H1 (cell line): ENCODE measurements around the gene NEK2. TPM values are rescaled to one million over a fixed set of nuclear protein-coding genes. Genes with fewer than 3 reads are reported as not detected.

Experiments used
- CTCF ChIA-PET: fragments of 300-600 bp; sonication (Branson Sonifier 250); formaldehyde crosslinking; loops from one replicate; lab custom pipeline; 2021; ENCODE audit not compliant: partially characterized antibody; lab: Charles Lee
- POLR2A ChIA-PET: fragments of 300-600 bp; sonication (Branson Sonifier 250); formaldehyde crosslinking; loops from one replicate; lab custom pipeline; 2021; ENCODE audit warnings: inconsistent platforms; ENCODE audit not compliant: partially characterized antibody; lab: Charles Lee
- DNase-seq, 2 experiments: peaks; one replicate each; pipeline versions ENCODE4 v3.0.0 to v3.0.0-alpha.2; 2010 to 2022; ENCODE audit warnings: low spot score in 2 of 2, low read depth in 1 of 2, mixed read lengths in 1 of 2
- FAIRE-seq: peaks from 2 replicates; lab custom pipeline; 2011; peaks lifted over from hg19 to GRCh38; lab: Jason Lieb, UNC
- H2AFZ ChIP-seq: 2 replicates; pipeline ENCODE4 v1.8.1; 2012; ENCODE audit warnings: low read length, inconsistent platforms
- H2AK5ac ChIP-seq: 2 replicates; pipeline ENCODE4 v1.6.1; 2013; ENCODE audit warnings: low read depth, low read length
- H2BK120ac ChIP-seq: replicated peaks from 2 replicates; pipeline ENCODE3; 2013; ENCODE audit warnings: low read depth, low read length, inconsistent platforms
- H2BK12ac ChIP-seq: 2 replicates; pipeline ENCODE4 v1.6.1; 2013; ENCODE audit warnings: low read depth, low read length
- H2BK15ac ChIP-seq: 2 replicates; pipeline ENCODE4 v1.6.1; 2013; ENCODE audit warnings: low read length
- H2BK20ac ChIP-seq: 2 replicates; pipeline ENCODE4 v1.6.1; 2013; ENCODE audit warnings: low read length
- H2BK5ac ChIP-seq: 2 replicates; pipeline ENCODE4 v1.6.1; 2013; ENCODE audit warnings: low read depth, low read length
- H3K14ac ChIP-seq: 2 replicates; pipeline ENCODE4 v1.6.1; 2013; ENCODE audit warnings: inconsistent platforms; ENCODE audit not compliant: insufficient read length
- H3K18ac ChIP-seq: 2 replicates; pipeline ENCODE4 v1.6.1; 2013; ENCODE audit warnings: low read length; ENCODE audit errors: extremely low read depth
- H3K23ac ChIP-seq: 2 replicates; pipeline ENCODE4 v1.6.1; 2013; ENCODE audit warnings: inconsistent platforms; ENCODE audit not compliant: insufficient read length
- H3K23me2 ChIP-seq: 2 replicates; pipeline ENCODE4 v1.6.1; 2013; ENCODE audit warnings: low read depth, low read length
- H3K27ac ChIP-seq: 2 replicates; pipeline ENCODE4 v1.6.1; 2011; ENCODE audit warnings: low read depth, low read length, inconsistent platforms
- H3K27me3 ChIP-seq, 4 experiments: replicated peaks in 1 of 4; 1 replicate in 1 of 4; 2 replicates in 3 of 4; pipeline versions ENCODE4 v1.6.1 to v1.8.1; 2011 to 2013; ENCODE audit warnings: low read length in 3 of 4, mild to moderate bottlenecking in 3 of 4, inconsistent platforms in 2 of 4, mixed read lengths in 2 of 4, moderate library complexity in 1 of 4; ENCODE audit not compliant: control insufficient read depth in 3 of 4, insufficient read depth in 3 of 4; ENCODE audit errors: extremely low read depth in 1 of 4
- H3K36me3 ChIP-seq, 4 experiments: 2 replicates each; pipeline versions ENCODE4 v1.6.1 to v1.8.1; 2011 to 2013; ENCODE audit warnings: mild to moderate bottlenecking in 4 of 4, low read length in 3 of 4, moderate library complexity in 2 of 4, control low read depth in 1 of 4, inconsistent platforms in 1 of 4; ENCODE audit not compliant: insufficient read depth in 4 of 4, control insufficient read depth in 2 of 4
- H3K4ac ChIP-seq: replicated peaks from 2 replicates; pipeline ENCODE3; 2013; ENCODE audit warnings: low read length, low read depth, mixed read lengths, inconsistent platforms; ENCODE audit not compliant: insufficient read length
- H3K4me1 ChIP-seq, 4 experiments: replicated peaks in 1 of 4; 1 replicate in 1 of 4; 2 replicates in 3 of 4; pipeline versions ENCODE4 v1.6.1 to v1.8.1; 2011 to 2013; ENCODE audit warnings: low read length in 3 of 4, inconsistent platforms in 2 of 4, mixed read lengths in 1 of 4; ENCODE audit not compliant: insufficient read depth in 4 of 4, control insufficient read depth in 3 of 4
- H3K4me2 ChIP-seq, 2 experiments: 2 replicates each; pipeline versions ENCODE4 v1.6.1 to v1.8.1; 2011 to 2013; ENCODE audit warnings: low read depth in 2 of 2, low read length in 2 of 2, control low read depth in 1 of 2, inconsistent platforms in 1 of 2, mild to moderate bottlenecking in 1 of 2; ENCODE audit not compliant: insufficient read depth in 1 of 2
- H3K4me3 ChIP-seq, 4 experiments: fragments of 200-600, 300-600 bp in 1 of 4; sonication (generic), shearing (Covaris generic), sonication (Bioruptor Twin) in 1 of 4; 2 replicates each; pipeline versions ENCODE4 v1.5.1 to v1.8.1; 2011 to 2016; ENCODE audit warnings: low read length in 4 of 4, low read depth in 3 of 4, control low read depth in 2 of 4, inconsistent platforms in 2 of 4, mild to moderate bottlenecking in 2 of 4, mixed read lengths in 1 of 4, moderate library complexity in 1 of 4; ENCODE audit not compliant: insufficient read depth in 2 of 4; ENCODE audit errors: extremely low read depth in 1 of 4
- H3K56ac ChIP-seq: replicated peaks from 2 replicates; pipeline ENCODE3; 2013; ENCODE audit warnings: low read depth, mild to moderate bottlenecking, mixed read lengths, low read length, inconsistent platforms; ENCODE audit not compliant: insufficient read length
- H3K79me1 ChIP-seq: 2 replicates; pipeline ENCODE4 v1.6.1; 2013; ENCODE audit warnings: low read depth, low read length, control low read depth
- H3K79me2 ChIP-seq, 2 experiments: 2 replicates each; pipeline versions ENCODE4 v1.6.1 to v1.8.1; 2012 to 2013; ENCODE audit warnings: low read length in 2 of 2, mild to moderate bottlenecking in 2 of 2, inconsistent platforms in 1 of 2; ENCODE audit not compliant: insufficient read depth in 2 of 2, control insufficient read depth in 1 of 2
- H3K9ac ChIP-seq, 4 experiments: replicated peaks in 1 of 4; 1 replicate in 1 of 4; 2 replicates in 3 of 4; pipeline versions ENCODE4 v1.6.1 to v1.8.1; 2011 to 2013; ENCODE audit warnings: low read depth in 3 of 4, low read length in 3 of 4, control low read depth in 2 of 4, mild to moderate bottlenecking in 2 of 4, moderate library complexity in 2 of 4, inconsistent platforms in 1 of 4; ENCODE audit errors: extremely low read depth in 1 of 4
- H3K9me3 ChIP-seq, 2 experiments: 2 replicates each; pipeline versions ENCODE4 v1.6.1 to v1.8.1; 2012 to 2013; ENCODE audit warnings: mild to moderate bottlenecking in 2 of 2, moderate library complexity in 2 of 2, control low read depth in 1 of 2, inconsistent platforms in 1 of 2, low read depth in 1 of 2, low read length in 1 of 2, mixed read lengths in 1 of 2; ENCODE audit not compliant: insufficient read depth in 2 of 2
- H4K20me1 ChIP-seq, 2 experiments: replicated peaks in 1 of 2; 2 replicates each; pipeline versions ENCODE3 to v1.8.1; 2011 to 2013; ENCODE audit warnings: inconsistent platforms in 2 of 2, low read length in 2 of 2, mild to moderate bottlenecking in 1 of 2; ENCODE audit not compliant: insufficient read depth in 2 of 2, control insufficient read depth in 1 of 2
- H4K5ac ChIP-seq: 2 replicates; pipeline ENCODE4 v1.6.1; 2013; ENCODE audit warnings: low read length, low read depth, mixed read lengths, inconsistent platforms; ENCODE audit not compliant: insufficient read length
- H4K8ac ChIP-seq: 2 replicates; pipeline ENCODE4 v1.8.0; 2013; ENCODE audit warnings: mild to moderate bottlenecking, moderate library complexity, low read length, inconsistent platforms; ENCODE audit not compliant: insufficient read depth; ENCODE audit errors: extremely low read depth
- H4K91ac ChIP-seq: replicated peaks from 2 replicates; pipeline ENCODE3; 2013; ENCODE audit warnings: low read length, mixed read lengths, inconsistent platforms; ENCODE audit not compliant: insufficient read length
- BCL11A ChIP-seq, 2 experiments: IDR thresholded peaks; one replicate each; pipeline ENCODE4 v1.6.1; 2011; ENCODE audit warnings: low read depth in 2 of 2, low read length in 2 of 2, mild to moderate bottlenecking in 2 of 2
- CBX8 ChIP-seq: fragments of 300-800, 300-1000 bp; sonication (generic); IDR thresholded peaks from 2 replicates; pipeline ENCODE4 v1.7.1; 2016; ENCODE audit warnings: low read depth, low read length, borderline replicate concordance
- EZH2 ChIP-seq: fragments of 200-600 bp; sonication (generic); IDR thresholded peaks from 2 replicates; pipeline ENCODE4 v1.7.1; 2012; ENCODE audit warnings: low read depth, mild to moderate bottlenecking, moderate library complexity, low read length, inconsistent platforms; ENCODE audit not compliant: severe bottlenecking
- GTF2F1 ChIP-seq: IDR thresholded peaks from 2 replicates; pipeline ENCODE4 v1.6.1; 2012; ENCODE audit warnings: low read depth, low read length, improper control_type of control experiment, borderline replicate concordance
- HDAC2 ChIP-seq, 2 experiments: fragments of 300-600 bp in 1 of 2; sonication (generic) in 1 of 2; IDR thresholded peaks; 2 replicates each; pipeline ENCODE4 v1.6.1; 2011 to 2012; ENCODE audit warnings: low read depth in 2 of 2, low read length in 2 of 2, mild to moderate bottlenecking in 2 of 2, moderate library complexity in 2 of 2, borderline replicate concordance in 1 of 2, inconsistent platforms in 1 of 2
- JUN ChIP-seq: IDR thresholded peaks from 2 replicates; pipeline ENCODE4 v1.6.1; 2011; ENCODE audit warnings: low read depth, mild to moderate bottlenecking, improper control_type of control experiment, low read length
- JUND ChIP-seq: IDR thresholded peaks from 2 replicates; pipeline ENCODE4 v1.6.1; 2011; ENCODE audit warnings: mild to moderate bottlenecking, improper control_type of control experiment, low read length
- RBBP5 ChIP-seq: IDR thresholded peaks from 2 replicates; pipeline ENCODE4 v1.7.1; 2012; ENCODE audit warnings: low read depth, mild to moderate bottlenecking, inconsistent platforms, low read length, moderate library complexity, borderline replicate concordance
- RXRA ChIP-seq: IDR thresholded peaks from 2 replicates; pipeline ENCODE4 v1.6.1; 2011; ENCODE audit warnings: low read depth, mild to moderate bottlenecking, low read length, moderate library complexity; ENCODE audit not compliant: insufficient read depth
- SIN3A ChIP-seq, 2 experiments: IDR thresholded peaks in 1 of 2; conservative IDR thresholded peaks in 1 of 2; 2 replicates each; pipeline ENCODE4 v1.6.1; 2011 to 2012; ENCODE audit warnings: low read length in 2 of 2, improper control_type of control experiment in 1 of 2, low read depth in 1 of 2, mild to moderate bottlenecking in 1 of 2
- SIRT6 ChIP-seq: IDR thresholded peaks from one replicate; pipeline ENCODE4 v1.7.1; 2012; ENCODE audit warnings: low read length, inconsistent platforms
- TAF7 ChIP-seq: optimal IDR thresholded peaks from 2 replicates; pipeline ENCODE3; 2011; ENCODE audit warnings: low read depth, mild to moderate bottlenecking, inconsistent platforms, low read length, moderate library complexity, borderline replicate concordance
- YY1 ChIP-seq: IDR thresholded peaks from 2 replicates; pipeline ENCODE4 v1.6.1; 2011; ENCODE audit warnings: low read depth, mild to moderate bottlenecking, low read length
- WGBS, 2 experiments: shearing (Covaris generic) in 1 of 2; methylation state at CpG; one replicate each; pipeline versions ENCODE4 v1.1.6 to v1.1.7; 2013 to 2015; ENCODE audit warnings: low lambda C conversion rate in 2 of 2, mixed read lengths in 2 of 2, inconsistent platforms in 1 of 2, low coverage in 1 of 2, missing lambda C conversion rate in 1 of 2; ENCODE audit not compliant: insufficient replicate concordance in 2 of 2, insufficient coverage in 1 of 2, insufficient read length in 1 of 2; ENCODE audit errors: extremely low coverage in 1 of 2, missing lambda C conversion rate in 1 of 2; 5-methylcytosine and 5-hydroxymethylcytosine counted together
- polyA plus RNA-seq, 7 experiments: library from polyadenylated mRNA; depleted of rRNA in 3 of 7; stranded (reverse) in 5 of 7; unstranded in 2 of 7; fragments of >200 nt in 5 of 7; fragments of 200-250 nt in 2 of 7; gene quantifications; 1 replicate in 5 of 7; 2 replicates in 1 of 7; 4 replicates in 1 of 7; pipeline versions ENCODE4 v1.2.1 to v1.2.3, GENCODE V29; 2011 to 2013; ENCODE audit warnings: missing spikeins in 2 of 7, mixed read lengths in 2 of 7
- total RNA-seq: library from RNA; stranded (reverse); fragmentation: NEBNext Ultra II Directional; extraction: Animal tissue kit (Norgen Biotek cat#: 25700); gene quantifications from 2 replicates; pipeline ENCODE4 v1.2.1, GENCODE V29; 2021
- TF ChIP-seq, protein P1 (sequence below): IDR thresholded peaks from 2 replicates; pipeline ENCODE4 v1.6.1; 2012; ENCODE audit warnings: inconsistent platforms

Gene NEK2
- total and polyA plus RNA-seq, 2 of the 8 experiments (the other 6 are each of a cell fraction or from before 2014, with no cell fraction given) = 8.4 to 22.9 TPM

DNA sequence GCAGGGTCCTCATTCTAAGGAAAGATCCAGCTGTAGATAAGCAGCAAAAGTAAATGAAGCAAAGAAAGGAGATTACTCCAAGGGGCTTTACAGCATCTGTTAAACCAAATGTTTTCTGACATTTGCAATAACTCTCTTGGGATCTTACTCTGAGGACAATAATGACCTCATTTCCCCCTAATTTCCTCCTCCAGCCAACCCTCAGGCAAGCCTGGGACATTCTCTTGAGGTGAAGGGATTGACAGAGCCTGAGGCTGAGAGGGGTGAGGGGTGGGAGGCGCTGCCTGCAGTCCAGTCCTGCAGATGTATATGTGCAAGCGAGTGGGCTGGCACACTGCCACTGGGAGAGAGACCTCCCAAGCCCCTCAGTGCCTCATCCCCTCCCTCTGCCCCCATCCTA is 40.5 kb upstream of the NEK2 start:
- Histone ChIP-seq H2BK120ac (no peak overlapping the region), H3K27ac (no peak overlapping the region), H4K91ac (no peak overlapping the region), H3K4me3 (no peak overlapping the region), H2BK20ac (no peak overlapping the region), H3K79me2 (no peaks in the 10 kb centered on the region), H3K36me3 (no peaks in the 10 kb centered on the region), H3K4me1 (no peaks in the 10 kb centered on the region), H2BK12ac (no peak overlapping the region), H2AK5ac (no peak overlapping the region), H3K4me2 (no peak overlapping the region), H4K20me1 (no peaks in the 10 kb centered on the region), H3K18ac (no peak overlapping the region), H4K5ac (no peak overlapping the region), H3K9me3 (no peaks in the 10 kb centered on the region), H3K14ac (no peak overlapping the region), H3K23me2 (no peaks in the 10 kb centered on the region), H4K8ac (no peak overlapping the region), H3K79me1 (no peaks in the 10 kb centered on the region), H3K9ac (no peak overlapping the region), H3K4ac (no peak overlapping the region), H3K56ac (no peak overlapping the region), H3K23ac (no peak overlapping the region), H2AFZ (no peak overlapping the region), H3K27me3 (no peaks in the 10 kb centered on the region), H2BK5ac (no peak overlapping the region), H2BK15ac (no peak overlapping the region)
- 95% methylated on average over 2 of the region's 2 CpGs; no CpG with 5 or more reads in 1 of the 2 experiments for WGBS, 2 experiments
- ChIA-PET CTCF (no interaction called here), POLR2A (no interaction called here)
- DNase-seq (no peak), FAIRE-seq (no peak)
- TF ChIP-seq SIN3A (conservative IDR thresholded peaks at IDR 0.05 in 1 of 2, IDR thresholded peaks at IDR 0.05 in 1 of 2; ENCODE audit: low read depth in 1 of 2, low read length in 2 of 2) (no peak), EZH2 (no peak), RBBP5 (no peak), RXRA (no peak), BCL11A (IDR thresholded peaks at IDR 0.05; ENCODE audit: low read depth in 2 of 2, low read length in 2 of 2) (no peak), JUN (no peak), JUND (no peak), CBX8 (no peak), TAF7 (no peak), SIRT6 (no peak), YY1 (no peak), GTF2F1 (no peak), HDAC2 (IDR thresholded peaks at IDR 0.05; ENCODE audit: borderline replicate concordance in 1 of 2, low read depth in 2 of 2, low read length in 2 of 2) (no peak)
- TF ChIP-seq, protein P1, sequence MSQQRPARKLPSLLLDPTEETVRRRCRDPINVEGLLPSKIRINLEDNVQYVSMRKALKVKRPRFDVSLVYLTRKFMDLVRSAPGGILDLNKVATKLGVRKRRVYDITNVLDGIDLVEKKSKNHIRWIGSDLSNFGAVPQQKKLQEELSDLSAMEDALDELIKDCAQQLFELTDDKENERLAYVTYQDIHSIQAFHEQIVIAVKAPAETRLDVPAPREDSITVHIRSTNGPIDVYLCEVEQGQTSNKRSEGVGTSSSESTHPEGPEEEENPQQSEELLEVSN = no peak
